Liver (tissue), 3 donors: ENCODE measurements around the gene ZYG11B.

Source experiments
- ATF3 ChIP-seq: IDR thresholded peaks from 2 replicates; pipeline ENCODE4 v1.6.1; 2016; ENCODE audit warnings: antibody characterized with exemption
- EGR1 ChIP-seq, 2 donors: IDR thresholded peaks; 2 replicates each; pipeline ENCODE4 v1.6.1; 2016 to 2018; ENCODE audit warnings: antibody characterized with exemption in 2 of 2, low read depth in 2 of 2
- FOXA1 ChIP-seq: IDR thresholded peaks from 2 replicates; pipeline ENCODE4 v1.6.1; 2016; ENCODE audit warnings: antibody characterized with exemption
- GABPA ChIP-seq, 2 donors: IDR thresholded peaks in 1 of 2; conservative IDR thresholded peaks in 1 of 2; 2 replicates each; pipeline ENCODE4 v1.6.1; 2016; ENCODE audit warnings: antibody characterized with exemption in 2 of 2, mild to moderate bottlenecking in 1 of 2, moderate library complexity in 1 of 2
- REST ChIP-seq: IDR thresholded peaks from 2 replicates; pipeline ENCODE4 v1.6.1; 2016; ENCODE audit warnings: antibody characterized with exemption, mild to moderate bottlenecking
- SP1 ChIP-seq: IDR thresholded peaks from 2 replicates; pipeline ENCODE4 v1.6.1; 2018; ENCODE audit warnings: antibody characterized with exemption, mild to moderate bottlenecking
- TAF1 ChIP-seq: conservative IDR thresholded peaks from 2 replicates; pipeline ENCODE4 v1.6.1; 2016; ENCODE audit warnings: antibody characterized with exemption, mild to moderate bottlenecking
- YY1 ChIP-seq: IDR thresholded peaks from 2 replicates; pipeline ENCODE4 v1.6.1; 2016; ENCODE audit warnings: antibody characterized with exemption, mild to moderate bottlenecking
- TF ChIP-seq, protein P1 (sequence below): fragments of 150-350 bp; IDR thresholded peaks from 2 replicates; pipeline ENCODE4 v1.5.1; 2017; ENCODE audit warnings: improper control_type of control experiment, low read depth, low read length; ENCODE audit not compliant: missing input control
- TF ChIP-seq, protein P2 (sequence below): IDR thresholded peaks from 2 replicates; pipeline ENCODE4 v1.6.1; 2016; ENCODE audit warnings: antibody characterized with exemption
- donor health status: healthy.
- donor health status: healthy.

- TF ChIP-seq, protein P1, sequence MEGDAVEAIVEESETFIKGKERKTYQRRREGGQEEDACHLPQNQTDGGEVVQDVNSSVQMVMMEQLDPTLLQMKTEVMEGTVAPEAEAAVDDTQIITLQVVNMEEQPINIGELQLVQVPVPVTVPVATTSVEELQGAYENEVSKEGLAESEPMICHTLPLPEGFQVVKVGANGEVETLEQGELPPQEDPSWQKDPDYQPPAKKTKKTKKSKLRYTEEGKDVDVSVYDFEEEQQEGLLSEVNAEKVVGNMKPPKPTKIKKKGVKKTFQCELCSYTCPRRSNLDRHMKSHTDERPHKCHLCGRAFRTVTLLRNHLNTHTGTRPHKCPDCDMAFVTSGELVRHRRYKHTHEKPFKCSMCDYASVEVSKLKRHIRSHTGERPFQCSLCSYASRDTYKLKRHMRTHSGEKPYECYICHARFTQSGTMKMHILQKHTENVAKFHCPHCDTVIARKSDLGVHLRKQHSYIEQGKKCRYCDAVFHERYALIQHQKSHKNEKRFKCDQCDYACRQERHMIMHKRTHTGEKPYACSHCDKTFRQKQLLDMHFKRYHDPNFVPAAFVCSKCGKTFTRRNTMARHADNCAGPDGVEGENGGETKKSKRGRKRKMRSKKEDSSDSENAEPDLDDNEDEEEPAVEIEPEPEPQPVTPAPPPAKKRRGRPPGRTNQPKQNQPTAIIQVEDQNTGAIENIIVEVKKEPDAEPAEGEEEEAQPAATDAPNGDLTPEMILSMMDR, result no peak
- TF ChIP-seq FOXA1 (no peak), YY1 (no peak), ATF3 (no peak), TAF1 (no peak), EGR1 (IDR thresholded peaks at IDR 0.05; ENCODE audit: low read depth in 2 of 2) (no peak), REST (no peak), SP1 (no peak), GABPA (IDR thresholded peaks at IDR 0.05 in 1 of 2, conservative IDR thresholded peaks at IDR 0.05 in 1 of 2) (no peak)
- TF ChIP-seq, protein P2, sequence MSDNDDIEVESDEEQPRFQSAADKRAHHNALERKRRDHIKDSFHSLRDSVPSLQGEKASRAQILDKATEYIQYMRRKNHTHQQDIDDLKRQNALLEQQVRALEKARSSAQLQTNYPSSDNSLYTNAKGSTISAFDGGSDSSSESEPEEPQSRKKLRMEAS, result no peak
These were observed 45.9 kb upstream of the ZYG11B start for GRCh38 chr1:52680353-52680752.
